ENCODE measurements around the gene MUSTN1.

DNA sequence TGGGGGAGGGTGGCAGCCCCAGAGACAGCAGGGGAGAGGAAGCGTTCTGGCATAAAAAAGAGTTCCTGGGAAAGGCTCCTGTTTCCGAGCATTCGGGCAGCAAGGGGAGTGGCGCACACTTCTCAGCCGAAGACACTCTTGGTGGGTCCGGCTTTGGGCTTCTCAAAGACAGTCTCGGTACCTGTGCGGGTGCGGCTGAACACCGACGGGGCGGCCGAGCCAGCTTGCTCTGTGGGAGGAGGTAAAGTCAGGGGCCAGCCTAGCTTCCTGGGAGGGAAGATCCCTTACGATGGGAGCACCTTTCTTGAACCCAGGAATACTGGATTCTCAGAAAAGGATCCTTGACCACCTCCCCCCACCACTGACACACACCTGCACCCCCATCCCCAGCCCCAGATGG is 1.6 kb downstream of the MUSTN1 start:
- TF ChIP-seq, protein P1, sequence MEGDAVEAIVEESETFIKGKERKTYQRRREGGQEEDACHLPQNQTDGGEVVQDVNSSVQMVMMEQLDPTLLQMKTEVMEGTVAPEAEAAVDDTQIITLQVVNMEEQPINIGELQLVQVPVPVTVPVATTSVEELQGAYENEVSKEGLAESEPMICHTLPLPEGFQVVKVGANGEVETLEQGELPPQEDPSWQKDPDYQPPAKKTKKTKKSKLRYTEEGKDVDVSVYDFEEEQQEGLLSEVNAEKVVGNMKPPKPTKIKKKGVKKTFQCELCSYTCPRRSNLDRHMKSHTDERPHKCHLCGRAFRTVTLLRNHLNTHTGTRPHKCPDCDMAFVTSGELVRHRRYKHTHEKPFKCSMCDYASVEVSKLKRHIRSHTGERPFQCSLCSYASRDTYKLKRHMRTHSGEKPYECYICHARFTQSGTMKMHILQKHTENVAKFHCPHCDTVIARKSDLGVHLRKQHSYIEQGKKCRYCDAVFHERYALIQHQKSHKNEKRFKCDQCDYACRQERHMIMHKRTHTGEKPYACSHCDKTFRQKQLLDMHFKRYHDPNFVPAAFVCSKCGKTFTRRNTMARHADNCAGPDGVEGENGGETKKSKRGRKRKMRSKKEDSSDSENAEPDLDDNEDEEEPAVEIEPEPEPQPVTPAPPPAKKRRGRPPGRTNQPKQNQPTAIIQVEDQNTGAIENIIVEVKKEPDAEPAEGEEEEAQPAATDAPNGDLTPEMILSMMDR (IDR thresholded peaks at IDR 0.05): no peak
- no peak for TF ChIP-seq POLR2A (IDR thresholded peaks at IDR 0.05)

Measured in lower leg skin (tissue), 3 donors.